Right ventricle myocardium inferior (tissue), 1 donor: Measurements from ENCODE around the gene ASPG. TPM values are rescaled to one million over a fixed set of nuclear protein-coding genes. Genes with fewer than 3 reads are reported as not detected.

ENCODE experiments used
- ATAC-seq: fragments of 200-7000 bp; cut with Tn5 transposase; one replicate; pipeline ENCODE4 v1.9.1; 2020; ENCODE audit warnings: mild to moderate bottlenecking, moderate library complexity
- DNase-seq: peaks from one replicate; pipeline ENCODE4 v3.0.0; 2021; ENCODE audit errors: missing footprints
- intact Hi-C: fragments of 100-400 bp; cut with DNase I; formaldehyde crosslinking; loops from one replicate; pipeline ENCODE4 v1.11.0; 2022
- microRNA-seq: library from miRNA; unstranded; fragments of <30 nt; microRNA quantifications from one replicate; pipeline ENCODE4 v1.2.0, GENCODE V29; 2020
- total RNA-seq: library from RNA; stranded (reverse); fragmentation: NEBNext Ultra II Directional; extraction: Animal tissue kit (Norgen Biotek cat#: 25700); gene quantifications from one replicate; pipeline ENCODE4 v1.2.1, GENCODE V29; 2021
- donor health status: DM: no; HTN: yes; CAD: no; lungs with severe emphysema.

The ASPG gene
- total RNA-seq, 1 donor from 2014 or later: 27.5 TPM

GRCh38 chr14:104164512-104164911 lies 79.0 kb downstream of the ASPG start:
- ATAC-seq (no peak), DNase-seq (no peak)
- intact Hi-C loops: no loop called here

Small RNA genes lying within 50 kb of the gene (microRNA-seq; reads per million reads assigned to microRNA genes)
- not detected for gene MIR203A
- not detected for gene MIR203B

Other genes with a start within 250 kb of the ASPG start
- gene PPP1R13B, start 238.1 kb upstream of the ASPG start, total RNA-seq: 101 TPM
- gene TDRD9, start 157.2 kb upstream of the ASPG start, total RNA-seq: 2.5 TPM
- 25.1 TPM for gene RD3L, start 143.2 kb upstream of the ASPG start, total RNA-seq
- 6.4 TPM for gene KIF26A, start 52.9 kb downstream of the ASPG start, total RNA-seq